Mesenchymal stem cell (in vitro differentiated cells and primary cell): ENCODE data around the gene FGF4.
"Not testable (repeated sequence)": the region's sequence is repeated elsewhere in the genome, so short reads cannot be mapped to it uniquely, and the experiment has no call there.

Experiments used
- DNase-seq: peaks from one replicate; pipeline ENCODE4 v3.0.0-alpha.2; 2013
- H2AFZ ChIP-seq: one replicate; pipeline ENCODE4 v1.6.1; 2013; ENCODE audit warnings: low read depth, mild to moderate bottlenecking, control low read depth, inconsistent platforms, low read length, moderate library complexity
- H2AK5ac ChIP-seq: 2 replicates; pipeline ENCODE4 v1.6.1; 2013; ENCODE audit warnings: low read length, moderate library complexity, mild to moderate bottlenecking, inconsistent platforms; ENCODE audit not compliant: severe bottlenecking
- H2BK120ac ChIP-seq: one replicate; pipeline ENCODE4 v1.6.1; 2013; ENCODE audit warnings: low read depth, mild to moderate bottlenecking, inconsistent platforms, low read length, moderate library complexity
- H2BK12ac ChIP-seq, 2 experiments: one replicate each; pipeline ENCODE4 v1.6.1; 2013; ENCODE audit warnings: inconsistent platforms in 2 of 2, low read length in 2 of 2, mild to moderate bottlenecking in 2 of 2, moderate library complexity in 2 of 2, control low read depth in 1 of 2
- H2BK15ac ChIP-seq: one replicate; pipeline ENCODE4 v1.6.1; 2013; ENCODE audit warnings: mild to moderate bottlenecking, low read depth, inconsistent platforms; ENCODE audit not compliant: poor library complexity, severe bottlenecking
- H2BK5ac ChIP-seq: 2 replicates; pipeline ENCODE4 v1.6.1; 2013; ENCODE audit warnings: low read depth, mild to moderate bottlenecking, low read length, control low read depth, inconsistent platforms; ENCODE audit not compliant: poor library complexity, severe bottlenecking
- H3K14ac ChIP-seq, 2 experiments: one replicate each; pipeline ENCODE4 v1.6.1; 2013; ENCODE audit warnings: inconsistent platforms in 2 of 2, low read length in 2 of 2, control low read depth in 1 of 2, mild to moderate bottlenecking in 1 of 2, moderate library complexity in 1 of 2
- H3K18ac ChIP-seq, 2 experiments: one replicate each; pipeline ENCODE4 v1.6.1; 2013; ENCODE audit warnings: inconsistent platforms in 2 of 2, low read length in 2 of 2, control low read depth in 1 of 2, low read depth in 1 of 2, mild to moderate bottlenecking in 1 of 2
- H3K23ac ChIP-seq, 2 experiments: one replicate each; pipeline ENCODE4 v1.6.1; 2013; ENCODE audit warnings: inconsistent platforms in 2 of 2, low read length in 2 of 2, mild to moderate bottlenecking in 2 of 2, moderate library complexity in 2 of 2, control low read depth in 1 of 2
- H3K27ac ChIP-seq: 2 replicates; pipeline ENCODE4 v1.5.1; 2013; ENCODE audit warnings: mild to moderate bottlenecking, moderate library complexity, low read length, control low read depth, inconsistent platforms; ENCODE audit not compliant: poor library complexity, severe bottlenecking
- H3K27me3 ChIP-seq, 2 experiments: 2 replicates each; pipeline versions ENCODE4 v1.6.1 to v1.7.0; 2013; ENCODE audit warnings: low read length in 2 of 2, mild to moderate bottlenecking in 2 of 2, moderate library complexity in 2 of 2, control low read depth in 1 of 2, inconsistent platforms in 1 of 2; ENCODE audit not compliant: control insufficient read depth in 1 of 2, insufficient read depth in 1 of 2
- H3K36me3 ChIP-seq, 2 experiments: 2 replicates each; pipeline versions ENCODE4 v1.6.1 to v1.7.0; 2013; ENCODE audit warnings: low read length in 2 of 2, control low read depth in 1 of 2, inconsistent platforms in 1 of 2, low read depth in 1 of 2, mild to moderate bottlenecking in 1 of 2; ENCODE audit not compliant: insufficient read depth in 2 of 2, control insufficient read depth in 1 of 2
- H3K4ac ChIP-seq, 2 experiments: one replicate each; pipeline ENCODE4 v1.6.1; 2013; ENCODE audit warnings: inconsistent platforms in 2 of 2, low read length in 2 of 2, mild to moderate bottlenecking in 2 of 2, moderate library complexity in 2 of 2, control low read depth in 1 of 2, low read depth in 1 of 2
- H3K4me1 ChIP-seq: 2 replicates; pipeline ENCODE4 v1.6.1; 2013; ENCODE audit warnings: low read depth, low read length, control low read depth; ENCODE audit not compliant: control insufficient read depth, insufficient read depth
- H3K4me2 ChIP-seq: 2 replicates; pipeline ENCODE4 v1.6.1; 2013; ENCODE audit warnings: low read length, mild to moderate bottlenecking, inconsistent platforms; ENCODE audit not compliant: poor library complexity, severe bottlenecking
- H3K4me3 ChIP-seq, 2 experiments: 2 replicates each; pipeline versions ENCODE4 v1.5.1 to v1.7.0; 2013; ENCODE audit warnings: low read length in 2 of 2, mild to moderate bottlenecking in 2 of 2, control low read depth in 1 of 2, low read depth in 1 of 2; ENCODE audit not compliant: insufficient read depth in 1 of 2
- H3K79me1 ChIP-seq: replicated peaks from 2 replicates; pipeline ENCODE4 v1.6.1; 2013; ENCODE audit warnings: mild to moderate bottlenecking, control low read depth, low read length, inconsistent platforms; ENCODE audit not compliant: poor library complexity, severe bottlenecking
- H3K9ac ChIP-seq: 2 replicates; pipeline ENCODE4 v1.7.0; 2013; ENCODE audit warnings: mild to moderate bottlenecking, low read length, moderate library complexity
- H3K9me3 ChIP-seq: 2 replicates; pipeline ENCODE4 v1.7.0; 2013; ENCODE audit warnings: mild to moderate bottlenecking, low read length; ENCODE audit not compliant: control insufficient read depth
- H4K8ac ChIP-seq: one replicate; pipeline ENCODE4 v1.6.1; 2013; ENCODE audit warnings: inconsistent platforms, mild to moderate bottlenecking, low read length, moderate library complexity
- H4K91ac ChIP-seq: one replicate; pipeline ENCODE4 v1.6.1; 2013; ENCODE audit warnings: mild to moderate bottlenecking, low read length, inconsistent platforms
- WGBS: methylation state at CpG from one replicate; pipeline ENCODE4 v1.1.7; 2013; ENCODE audit warnings: mixed read lengths; 5-methylcytosine and 5-hydroxymethylcytosine counted together

The FGF4 gene

GRCh38 chr11:69771466-69771865 lies 3.7 kb downstream of the FGF4 start:
- 62% methylated on average over 6 of the region's 7 CpGs for WGBS
- no peaks in the 10 kb centered on the region for H3K79me1 ChIP-seq
- H3K4me1 ChIP-seq = peaks cover 10% of the 10 kb centered on the region
- H3K36me3 ChIP-seq = peaks cover 0 to 3% of the 10 kb centered on the region in 2 experiments
- H3K4me2 ChIP-seq = no peak overlapping the region
- no peak overlapping the region for H3K4ac ChIP-seq
- no peak overlapping the region for H4K91ac ChIP-seq
- no peak overlapping the region for H3K27ac ChIP-seq
- H3K27me3 ChIP-seq = peaks cover 70 to 75% of the 10 kb centered on the region in 2 experiments
- H2AK5ac ChIP-seq = no peak overlapping the region
- H4K8ac ChIP-seq = no peak overlapping the region
- H3K9me3 ChIP-seq = peaks cover 3% of the 10 kb centered on the region
- no peak overlapping the region for H2BK12ac ChIP-seq
- DNase-seq = no peak
- no peak overlapping the region for H3K14ac ChIP-seq
- H2AFZ ChIP-seq = no peak overlapping the region
- no peak overlapping the region for H3K18ac ChIP-seq
- H2BK5ac ChIP-seq = no peak overlapping the region
- H2BK120ac ChIP-seq = no peak overlapping the region
- no peak overlapping the region for H3K4me3 ChIP-seq
- no peak overlapping the region for H2BK15ac ChIP-seq
- H3K9ac ChIP-seq = no peak overlapping the region
- no peak overlapping the region for H3K23ac ChIP-seq

- no peak overlapping the region for H2BK12ac ChIP-seq
- H3K4ac ChIP-seq = no peak overlapping the region
- H3K23ac ChIP-seq = no peak overlapping the region
- no peak overlapping the region for H4K91ac ChIP-seq
- no peak overlapping the region for H3K9ac ChIP-seq
- no peak overlapping the region for H2BK120ac ChIP-seq
- DNase-seq = no peak
- no peak overlapping the region for H3K4me3 ChIP-seq
- H2AFZ ChIP-seq = no peak overlapping the region
- H3K79me1 ChIP-seq = no peaks in the 10 kb centered on the region
- WGBS = 24% methylated on average over 5 of the region's 5 CpGs
- H4K8ac ChIP-seq = no peak overlapping the region
- H3K4me1 ChIP-seq = peaks cover 10% of the 10 kb centered on the region
- H3K4me2 ChIP-seq = no peak overlapping the region
- H3K27ac ChIP-seq = no peak overlapping the region
- H3K14ac ChIP-seq = no peak overlapping the region
- peaks cover 61 to 70% of the 10 kb centered on the region in 2 experiments for H3K27me3 ChIP-seq
- H3K18ac ChIP-seq = no peak overlapping the region
- no peak overlapping the region for H2BK15ac ChIP-seq
- no peak overlapping the region for H2BK5ac ChIP-seq
- peaks cover 3% of the 10 kb centered on the region for H3K9me3 ChIP-seq
- no peak overlapping the region for H2AK5ac ChIP-seq
- peaks cover 0 to 3% of the 10 kb centered on the region in 2 experiments for H3K36me3 ChIP-seq
These were observed 4.6 kb downstream of the FGF4 start for GRCh38 chr11:69770540-69770939.

- Histone ChIP-seq H3K9ac (no peak overlapping the region), H2BK12ac (no peak overlapping the region), H2AK5ac (no peak overlapping the region), H3K27ac (no peak overlapping the region), H3K4me1 (no peaks in the 10 kb centered on the region), H3K9me3 (no peaks in the 10 kb centered on the region), H4K91ac (no peak overlapping the region), H3K14ac (no peak overlapping the region), H2AFZ (no peak overlapping the region), H3K79me1 (no peaks in the 10 kb centered on the region), H4K8ac (no peak overlapping the region), H3K18ac (no peak overlapping the region), H2BK15ac (no peak overlapping the region), H2BK5ac (no peak overlapping the region), H3K4me3 (no peak overlapping the region), H3K27me3 (peaks cover 36 to 55% of the 10 kb centered on the region in 2 experiments), H3K36me3 (no peaks in the 10 kb centered on the region), H3K4ac (no peak overlapping the region), H3K23ac (no peak overlapping the region), H2BK120ac (no peak overlapping the region), H3K4me2 (no peak overlapping the region)
- WGBS = 90% methylated on average over 9 of the region's 10 CpGs
- no peak for DNase-seq
These were observed 9.6 kb downstream of the FGF4 start for GRCh38 chr11:69765498-69765995.

GRCh38 chr11:69764918-69765317 lies 10.2 kb downstream of the FGF4 start:
- not testable (repeated sequence) for H2AK5ac ChIP-seq, H4K91ac ChIP-seq, DNase-seq, H3K79me1 ChIP-seq, H2BK15ac ChIP-seq, H4K8ac ChIP-seq, H3K27ac ChIP-seq, H3K4me2 ChIP-seq, H2BK12ac ChIP-seq, H3K9ac ChIP-seq, H3K14ac ChIP-seq, H3K4me3 ChIP-seq, H3K4ac ChIP-seq, H3K23ac ChIP-seq, H3K36me3 ChIP-seq, H3K4me1 ChIP-seq, H3K9me3 ChIP-seq, H3K18ac ChIP-seq, H2AFZ ChIP-seq, H2BK5ac ChIP-seq, H2BK120ac ChIP-seq
- WGBS = 98% methylated on average over 7 of the region's 7 CpGs
- peaks cover 34 to 57% of the 10 kb centered on the region in 2 experiments for H3K27me3 ChIP-seq
